IPS-18c (cell line): Measurements from ENCODE around the gene RAG1.

Experiments
- H3K4me3 ChIP-seq: 2 replicates; pipeline ENCODE4 v1.7.0; 2013; ENCODE audit warnings: low read depth, mild to moderate bottlenecking, low read length, moderate library complexity; ENCODE audit not compliant: insufficient read depth
- H3K9me3 ChIP-seq: one replicate; pipeline ENCODE4 v1.6.1; 2013; ENCODE audit warnings: mild to moderate bottlenecking, low read length, moderate library complexity; ENCODE audit not compliant: control insufficient read depth, insufficient read depth

The RAG1 gene

DNA sequence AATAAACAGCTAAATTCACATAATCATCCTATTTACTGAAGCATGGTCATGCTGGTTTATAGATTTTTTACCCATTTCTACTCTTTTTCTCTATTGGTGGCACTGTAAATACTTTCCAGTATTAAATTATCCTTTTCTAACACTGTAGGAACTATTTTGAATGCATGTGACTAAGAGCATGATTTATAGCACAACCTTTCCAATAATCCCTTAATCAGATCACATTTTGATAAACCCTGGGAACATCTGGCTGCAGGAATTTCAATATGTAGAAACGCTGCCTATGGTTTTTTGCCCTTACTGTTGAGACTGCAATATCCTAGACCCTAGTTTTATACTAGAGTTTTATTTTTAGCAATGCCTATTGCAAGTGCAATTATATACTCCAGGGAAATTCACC, 10.7 kb downstream of the RAG1 start:
- H3K9me3 ChIP-seq: peaks cover 4% of the 10 kb centered on the region
- no peak overlapping the region for H3K4me3 ChIP-seq

DNA sequence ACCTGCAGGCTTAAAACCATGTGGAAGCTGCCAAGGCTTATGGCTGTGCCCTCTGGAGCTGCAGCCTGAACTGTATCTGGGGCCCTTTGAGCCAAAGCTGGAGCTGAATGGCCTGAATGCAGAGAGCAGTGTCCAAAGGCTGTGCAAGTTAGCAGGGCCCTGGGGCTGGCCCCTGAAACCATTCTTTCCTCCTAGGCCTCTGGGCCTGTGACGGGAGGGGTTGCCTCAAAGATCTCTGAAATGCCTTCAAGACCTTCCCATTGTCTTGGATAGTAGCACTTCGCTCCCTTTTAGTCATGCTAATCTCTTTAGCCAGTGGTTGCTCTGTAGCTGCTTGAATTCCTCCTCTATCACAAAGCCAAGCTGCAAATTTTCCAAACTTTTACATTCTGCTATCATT, 13.7 kb downstream of the RAG1 start:
- Histone ChIP-seq H3K4me3 (no peak overlapping the region), H3K9me3 (peaks cover 4% of the 10 kb centered on the region)

DNA sequence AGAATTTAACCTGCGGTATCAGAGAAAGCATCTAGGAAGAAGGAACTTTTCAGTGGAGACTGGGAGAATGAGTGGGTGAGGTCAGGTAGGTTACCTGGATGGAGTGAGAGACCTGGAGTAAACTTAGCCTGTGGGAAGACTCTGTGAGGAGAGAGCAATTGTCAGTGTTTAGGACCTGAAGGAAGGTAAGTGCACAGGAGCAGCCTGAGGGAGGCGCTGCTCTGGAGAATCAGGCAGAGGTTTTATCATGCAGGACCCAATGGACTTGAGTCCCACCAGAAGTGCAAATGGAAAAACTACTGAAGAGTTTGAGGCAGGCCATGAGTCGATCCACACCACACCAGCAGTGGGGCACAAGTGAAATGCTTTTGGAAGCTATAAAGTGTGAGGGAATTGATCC, 15.9 kb downstream of the RAG1 start:
- Histone ChIP-seq H3K4me3 (no peak overlapping the region), H3K9me3 (peaks cover 4% of the 10 kb centered on the region)

DNA sequence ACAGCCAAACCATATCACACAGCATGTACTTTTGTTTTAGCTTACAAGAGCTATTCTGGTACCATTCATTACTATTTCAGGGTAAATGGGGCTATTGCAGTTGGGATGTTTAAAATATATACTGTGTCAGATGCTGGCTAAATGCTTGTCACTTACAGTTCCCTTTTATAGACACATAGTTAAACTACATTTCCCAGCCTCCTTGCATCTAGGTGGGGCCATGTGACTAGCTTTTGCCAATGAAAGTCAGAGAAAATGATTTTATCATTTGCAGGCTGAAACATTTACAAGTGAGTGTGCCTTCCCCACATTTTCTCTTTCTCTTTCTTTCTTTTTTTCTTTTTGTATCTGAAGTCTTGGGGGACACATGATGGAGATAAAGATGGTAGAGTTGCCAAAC, 18.7 kb downstream of the RAG1 start:
- Histone ChIP-seq H3K4me3 (no peak overlapping the region), H3K9me3 (no peaks in the 10 kb centered on the region)

DNA sequence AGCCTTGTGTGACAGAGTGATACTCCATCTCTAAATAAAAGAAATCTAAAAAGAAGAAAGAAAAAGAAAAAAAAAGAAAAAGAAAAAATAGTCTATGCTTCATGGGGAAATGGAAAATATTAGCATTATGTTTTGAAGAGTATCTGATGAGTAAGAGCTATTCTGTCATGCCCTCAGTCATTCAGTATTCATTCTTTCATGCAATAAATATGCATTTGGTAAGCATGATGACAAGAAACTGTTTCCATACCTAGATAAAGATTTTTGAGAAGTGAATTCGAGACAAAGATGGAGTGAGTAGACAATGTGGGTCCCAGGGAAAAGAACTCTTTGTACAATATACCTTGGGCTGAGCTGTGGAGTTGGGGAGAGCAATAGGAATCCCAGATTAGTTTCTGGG, 20.3 kb downstream of the RAG1 start:
- H3K4me3 ChIP-seq: no peak overlapping the region
- no peaks in the 10 kb centered on the region for H3K9me3 ChIP-seq

DNA sequence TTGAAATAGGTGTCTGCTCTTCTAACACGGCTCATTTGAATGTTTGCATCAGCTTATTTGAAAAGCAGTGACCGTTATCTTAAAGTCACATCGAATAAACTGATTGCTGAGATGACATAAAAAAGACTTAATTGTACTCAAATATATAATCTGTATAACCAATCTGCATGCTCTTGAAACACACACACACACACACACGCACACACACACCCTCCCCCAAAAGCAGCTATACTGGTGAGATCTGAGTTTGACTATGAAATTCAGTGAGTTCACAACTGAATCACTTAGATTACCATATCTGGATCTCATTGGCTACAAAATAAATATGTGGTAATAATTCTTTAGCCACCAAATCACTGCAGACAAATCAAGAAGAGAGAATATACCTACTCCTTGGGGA, 22.7 kb downstream of the RAG1 start:
- Histone ChIP-seq H3K4me3 (no peak overlapping the region), H3K9me3 (no peaks in the 10 kb centered on the region)

DNA sequence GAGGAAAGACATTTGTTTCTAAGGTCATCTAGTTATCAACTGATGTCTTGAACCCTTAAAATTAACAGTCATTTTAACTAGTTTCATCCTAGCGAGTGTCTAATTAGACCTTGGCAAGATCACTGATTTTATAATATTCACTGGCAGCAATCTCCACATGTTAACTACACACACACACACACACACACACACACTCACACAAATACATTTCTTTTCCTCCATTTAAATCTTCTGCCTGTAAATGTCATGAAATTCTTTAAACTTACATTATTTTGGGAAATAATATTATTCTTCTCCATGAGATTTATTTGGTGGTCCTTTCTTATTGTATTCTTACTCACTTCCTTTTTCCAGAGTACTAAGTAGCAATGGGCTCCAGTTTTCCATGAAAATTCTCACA, 23.6 kb downstream of the RAG1 start:
- no peak overlapping the region for H3K4me3 ChIP-seq
- H3K9me3 ChIP-seq: no peaks in the 10 kb centered on the region

DNA sequence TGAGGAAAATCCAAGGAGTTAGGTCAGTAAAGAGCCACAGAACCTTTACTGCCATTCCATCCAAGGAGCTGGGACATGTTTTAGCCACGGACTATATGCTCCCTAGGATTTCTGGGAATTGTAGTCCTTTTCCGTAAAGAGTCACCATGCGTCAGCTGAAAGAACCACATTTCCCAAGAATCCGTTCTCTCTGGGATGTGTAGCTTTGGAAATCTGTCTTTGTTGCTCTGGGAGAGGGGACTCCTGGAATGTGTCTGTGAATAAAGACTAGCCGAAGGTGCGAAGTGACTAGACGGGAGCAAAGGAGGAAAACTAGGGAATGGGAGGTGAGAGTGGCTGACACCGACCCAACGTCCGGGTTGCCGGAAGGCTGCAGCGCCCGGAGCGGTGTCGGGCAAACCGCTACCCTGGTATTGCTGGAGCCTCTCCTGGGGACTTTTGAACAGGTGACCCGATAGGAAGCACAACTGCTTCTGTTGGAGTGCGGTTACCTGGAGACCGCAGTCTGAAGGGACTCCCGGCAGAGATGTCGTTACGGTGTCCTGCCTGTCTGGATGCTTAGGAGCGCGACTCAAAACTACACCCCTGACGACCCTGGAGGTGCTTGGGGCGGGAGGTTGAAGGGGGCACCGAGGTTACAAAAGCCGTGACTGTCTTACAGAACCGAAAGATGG, 26.6 kb downstream of the RAG1 start, which contains the start of gene IFTAP:
Gene IFTAP, plus strand, starts transcription at position 187 of the 674 bp plus-strand sequence. CDS start 15,602 bp downstream, outside the sequence.
- Histone ChIP-seq H3K9me3 (no peaks in the 10 kb centered on the region), H3K4me3 (peak within 1 kb of the TSS; percentile 86)

DNA sequence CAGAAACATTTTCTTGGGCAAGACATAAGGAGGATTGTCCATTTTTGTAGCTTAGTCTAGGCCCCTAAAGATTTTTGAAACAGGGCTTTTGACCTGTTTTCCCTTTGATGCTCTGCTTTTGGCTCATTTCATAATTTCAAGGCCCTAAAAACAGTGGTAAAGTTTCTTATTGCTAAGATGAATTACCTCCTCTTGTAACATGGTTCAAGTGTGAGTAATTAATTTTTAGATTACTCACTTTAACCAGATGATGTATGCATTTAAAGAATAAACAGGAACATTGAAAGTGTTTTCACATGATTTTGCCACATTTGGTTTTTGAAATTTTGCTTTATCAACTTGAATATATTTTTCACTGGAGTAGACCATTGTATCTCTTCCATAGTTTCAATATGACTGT, 29.1 kb downstream of the RAG1 start:
- H3K4me3 ChIP-seq: no peak overlapping the region
- no peaks in the 10 kb centered on the region for H3K9me3 ChIP-seq

DNA sequence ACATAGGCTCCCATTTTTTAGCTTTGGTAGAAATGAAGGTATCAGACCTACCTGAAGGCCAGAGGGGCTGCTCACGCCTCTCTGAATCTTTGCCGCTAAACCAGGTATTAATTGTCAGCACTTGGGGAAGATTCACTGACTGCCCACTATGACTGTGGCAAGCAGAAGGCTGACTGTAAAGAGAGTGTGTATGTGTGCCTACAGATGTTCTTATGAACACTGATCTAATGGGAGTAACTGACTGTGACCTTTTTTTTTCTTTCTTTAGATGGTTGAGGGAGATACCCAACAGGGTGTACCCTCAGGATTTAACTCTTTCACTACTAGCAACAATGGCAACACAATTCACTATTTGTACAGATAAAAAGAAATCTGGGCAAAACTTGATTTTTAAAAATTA, 30.2 kb downstream of the RAG1 start, which contains the start of gene RAG2:
Gene RAG2, minus strand, starts transcription at position 186 of the 400 bp plus-strand sequence. CDS start 4,068 bp downstream, outside the sequence.
- H3K4me3 ChIP-seq: no peak within 1 kb of the TSS

DNA sequence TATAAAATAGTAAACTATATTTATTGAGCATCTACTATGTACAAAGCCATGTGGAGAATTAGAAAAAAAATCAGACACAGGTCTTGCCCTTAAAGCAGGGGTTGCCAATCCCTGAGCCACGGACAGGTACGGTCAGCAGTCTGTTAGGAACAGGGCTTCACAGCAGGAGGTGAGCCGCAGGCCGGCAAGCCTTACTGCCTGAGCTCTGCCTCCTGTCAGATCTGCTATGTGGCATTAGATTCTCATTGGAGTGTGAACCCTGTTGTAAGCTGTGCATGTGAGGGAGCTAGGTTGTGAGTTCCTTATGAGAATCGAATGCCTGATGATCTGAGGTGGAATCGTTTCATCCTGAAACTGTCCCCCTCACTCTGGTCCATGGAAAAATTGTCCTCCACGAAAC, 32.4 kb downstream of the RAG1 start:
- no peaks in the 10 kb centered on the region for H3K9me3 ChIP-seq
- H3K4me3 ChIP-seq: no peak overlapping the region

More for the DNA sequence above, 30.2 kb downstream of the RAG1 start, which contains the start of gene RAG2:
- H3K9me3 ChIP-seq: no peaks in the 10 kb centered on the region

DNA sequence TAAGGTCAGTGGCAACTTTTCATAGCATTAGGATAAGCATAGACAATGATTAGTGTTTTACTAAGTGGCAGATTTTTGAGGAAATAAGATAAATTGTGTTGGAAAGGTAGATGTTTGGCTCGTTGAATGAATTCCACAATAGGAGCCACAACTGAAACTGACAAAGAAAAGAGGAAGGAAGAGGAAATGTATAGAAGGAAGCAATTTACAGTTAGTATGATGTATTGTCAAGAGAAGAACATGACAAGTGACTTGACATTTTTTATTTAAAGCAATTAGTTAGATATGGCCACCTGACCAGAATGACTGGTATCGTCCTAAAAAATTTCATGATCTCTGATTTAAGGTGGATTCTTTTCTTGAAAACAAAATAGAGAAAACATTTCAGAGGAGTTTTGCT, 33.3 kb downstream of the RAG1 start:
- H3K4me3 ChIP-seq: no peak overlapping the region
- H3K9me3 ChIP-seq: no peaks in the 10 kb centered on the region

DNA sequence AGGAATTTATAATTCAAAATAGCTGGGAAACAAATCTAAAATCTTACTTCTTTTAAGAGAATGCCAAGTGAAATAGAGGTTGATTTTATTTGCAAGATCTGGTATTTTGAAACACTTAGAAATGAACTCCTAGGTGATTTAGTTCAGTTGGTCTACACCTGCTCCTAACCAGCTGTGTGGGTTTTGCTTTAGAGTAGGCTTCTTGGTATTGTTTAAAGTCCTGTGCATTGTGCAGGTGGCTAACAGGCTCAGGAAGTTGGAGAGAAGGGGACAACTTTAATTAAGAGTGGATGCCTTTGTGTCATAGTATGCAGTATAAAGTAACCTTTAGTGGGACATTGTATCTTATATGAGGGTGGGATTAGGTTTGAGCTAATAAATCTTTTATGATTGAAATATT, 34.3 kb downstream of the RAG1 start:
- no peak overlapping the region for H3K4me3 ChIP-seq
- H3K9me3 ChIP-seq: no peaks in the 10 kb centered on the region

DNA sequence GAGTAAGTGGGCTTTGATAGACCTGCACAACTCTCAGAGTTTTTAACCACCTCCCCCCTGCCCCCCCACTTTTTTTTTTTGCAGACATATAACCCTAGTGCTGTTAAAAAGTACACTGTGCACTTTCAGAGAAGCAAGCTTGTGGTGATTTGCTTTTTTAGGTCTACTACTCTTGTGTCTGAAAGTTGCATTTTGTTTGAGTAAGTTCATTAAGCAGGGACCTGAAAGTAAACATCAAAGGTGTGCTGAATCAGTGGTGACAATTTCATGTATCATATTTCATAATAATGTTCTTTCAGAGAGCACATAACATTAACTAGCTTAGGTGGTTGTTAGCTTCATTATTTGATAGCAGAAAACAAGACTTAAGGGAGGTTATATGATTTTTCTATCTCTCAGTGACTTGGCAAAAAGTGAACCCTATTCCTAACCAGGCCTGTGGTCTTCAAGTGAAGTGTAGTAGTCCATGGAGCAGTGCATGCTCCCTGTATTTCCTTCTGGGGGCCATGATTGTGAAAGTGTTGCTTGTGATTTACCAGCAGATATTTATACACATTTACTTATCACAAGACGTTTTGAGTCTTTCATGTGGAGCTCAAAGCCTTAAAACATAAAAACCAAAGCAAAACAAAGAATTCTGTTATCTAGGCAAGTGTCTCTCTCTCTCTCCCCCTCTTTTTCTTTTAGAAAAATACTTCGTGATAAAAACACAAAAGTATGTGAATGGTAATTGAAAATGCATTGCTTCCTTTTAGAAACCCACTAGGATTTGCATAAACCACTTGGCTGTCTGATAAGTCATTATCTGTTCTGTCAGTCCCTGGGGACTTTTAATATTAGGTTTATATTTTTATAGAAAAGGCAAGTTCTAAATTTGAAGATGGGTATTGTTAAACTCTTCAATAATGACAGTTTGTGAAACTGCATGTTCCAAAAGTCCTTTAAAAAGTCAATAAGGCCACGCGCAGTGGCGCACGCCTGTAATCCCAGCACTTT, 37.7 kb downstream of the RAG1 start:
- no peak overlapping the region for H3K4me3 ChIP-seq
- H3K9me3 ChIP-seq: no peaks in the 10 kb centered on the region

DNA sequence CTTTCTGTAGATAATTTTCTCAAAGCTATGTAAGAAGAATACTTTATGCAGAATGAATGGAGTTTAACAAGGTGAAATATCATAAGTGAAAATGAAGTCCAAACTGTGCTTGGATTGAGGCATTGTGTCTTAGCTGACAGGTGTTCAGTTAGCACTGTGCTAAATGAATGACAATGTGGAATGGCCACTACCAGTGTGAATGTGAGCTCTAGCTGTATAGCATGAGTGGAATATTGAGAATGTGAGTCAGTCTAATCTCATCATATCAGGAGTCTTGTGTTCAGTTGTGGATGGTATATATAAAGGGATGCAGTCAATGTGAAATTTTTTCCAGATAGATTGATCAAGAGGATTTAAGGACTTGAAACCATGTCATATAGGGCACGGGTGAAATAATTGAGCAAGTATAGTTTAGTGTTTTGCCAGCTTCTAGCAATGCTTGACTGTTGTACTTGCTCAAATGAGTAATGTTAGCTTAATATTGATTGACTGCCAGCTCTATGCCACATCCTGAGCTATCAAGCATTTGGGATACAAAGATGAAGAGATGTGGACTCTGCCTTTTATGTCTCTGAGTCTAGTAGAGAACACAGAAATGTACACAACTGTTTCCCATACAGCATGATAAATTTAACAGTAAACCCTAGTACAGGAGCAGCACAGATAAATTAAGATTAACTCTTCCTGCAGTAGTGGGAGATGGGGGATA, 40.8 kb downstream of the RAG1 start:
- H3K4me3 ChIP-seq: no peak overlapping the region
- H3K9me3 ChIP-seq: no peaks in the 10 kb centered on the region

DNA sequence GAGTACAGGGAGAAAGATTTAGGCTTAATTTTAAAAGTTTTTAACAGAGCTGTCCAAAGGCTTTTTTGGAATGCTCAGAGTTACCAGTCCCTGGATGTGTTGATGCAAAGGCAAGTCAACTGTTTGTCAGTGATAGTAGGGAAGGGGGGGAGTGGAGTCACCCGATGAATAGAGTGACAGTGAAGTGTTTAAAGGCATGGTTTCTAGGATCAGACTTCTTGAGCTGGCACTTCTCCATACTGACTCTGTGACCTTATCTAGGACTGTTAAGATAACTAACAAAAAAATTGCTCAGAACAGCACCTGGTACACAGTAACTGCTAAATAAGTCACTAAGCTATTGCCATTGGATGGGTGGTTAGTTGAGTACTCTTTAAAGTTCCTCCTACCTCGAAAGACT, 41.6 kb downstream of the RAG1 start:
- Histone ChIP-seq H3K4me3 (no peak overlapping the region), H3K9me3 (no peaks in the 10 kb centered on the region)

DNA sequence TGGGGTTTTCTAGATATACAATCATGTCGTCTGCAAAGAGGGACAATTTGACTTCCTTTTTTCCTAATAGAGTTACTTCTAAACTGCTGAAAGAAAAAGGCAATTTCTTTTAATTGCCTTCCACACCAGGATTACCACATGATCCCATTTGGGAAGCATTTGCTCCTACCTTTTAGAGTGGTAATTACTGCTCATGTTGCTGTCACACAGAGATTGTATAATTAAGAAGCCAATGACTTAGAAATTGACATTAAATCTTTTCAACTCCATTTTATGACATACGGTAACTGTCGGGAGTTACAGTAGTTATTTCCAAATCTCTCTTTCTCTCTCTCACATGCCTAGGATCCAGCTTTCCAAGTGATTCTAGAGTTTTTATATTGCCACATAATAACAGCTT, 48.0 kb downstream of the RAG1 start:
- Histone ChIP-seq H3K4me3 (no peak overlapping the region), H3K9me3 (no peaks in the 10 kb centered on the region)
